NCI-H1436 treated with DMSO at 0.1 percent for 48 hours (cell line): ENCODE measurements around the gene BACE2.

ENCODE experiments used
- DNase-seq: peaks from one replicate; lab custom pipeline; 2025; lab: John Stamatoyannopoulos, UW

The BACE2 gene

GRCh38 chr21:41321908-41322495, 154.0 kb downstream of the BACE2 start:
- no peak for DNase-seq

- no peak for DNase-seq
Observed at GRCh38 chr21:41322496-41323382, 154.8 kb downstream of the BACE2 start.

DNA sequence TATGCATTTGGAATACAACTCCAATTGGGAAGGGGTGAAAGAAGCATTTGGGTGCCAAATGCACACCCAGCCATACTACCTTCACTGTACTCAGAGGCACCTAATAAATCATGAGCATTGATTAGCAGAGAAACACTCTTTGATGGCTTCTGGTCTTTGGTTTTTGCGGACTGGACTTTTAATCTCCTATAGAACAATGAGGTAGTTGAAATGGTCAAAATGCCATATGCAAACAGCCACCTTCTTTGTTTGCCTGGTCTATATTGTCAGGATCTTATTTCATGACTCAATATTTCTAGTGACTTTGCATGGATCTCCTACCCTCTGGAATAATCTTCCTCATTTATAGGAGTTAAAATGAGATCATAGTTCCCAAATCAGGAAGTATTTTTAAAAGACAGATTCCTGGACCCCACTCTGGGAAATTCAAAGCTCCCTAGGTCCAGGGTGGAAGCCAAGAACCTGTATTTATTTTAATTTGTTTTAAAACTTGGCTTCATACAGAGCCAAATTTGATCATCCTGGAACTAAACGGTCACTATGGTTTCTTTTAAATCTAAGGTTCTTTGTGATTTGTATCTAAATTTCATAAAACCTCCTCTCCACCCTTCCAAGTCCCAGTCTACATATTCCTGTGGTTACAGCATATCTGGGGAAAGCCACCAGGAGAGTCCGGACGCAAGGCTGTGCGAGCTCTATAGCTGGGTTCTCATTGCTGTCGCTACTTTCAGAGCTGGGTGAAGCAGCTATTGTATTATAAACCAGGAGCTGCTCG, 157.4 kb downstream of the BACE2 start:
- no peak for DNase-seq

GRCh38 chr21:41326414-41327080, 158.6 kb downstream of the BACE2 start:
- DNase-seq, result no peak

DNA sequence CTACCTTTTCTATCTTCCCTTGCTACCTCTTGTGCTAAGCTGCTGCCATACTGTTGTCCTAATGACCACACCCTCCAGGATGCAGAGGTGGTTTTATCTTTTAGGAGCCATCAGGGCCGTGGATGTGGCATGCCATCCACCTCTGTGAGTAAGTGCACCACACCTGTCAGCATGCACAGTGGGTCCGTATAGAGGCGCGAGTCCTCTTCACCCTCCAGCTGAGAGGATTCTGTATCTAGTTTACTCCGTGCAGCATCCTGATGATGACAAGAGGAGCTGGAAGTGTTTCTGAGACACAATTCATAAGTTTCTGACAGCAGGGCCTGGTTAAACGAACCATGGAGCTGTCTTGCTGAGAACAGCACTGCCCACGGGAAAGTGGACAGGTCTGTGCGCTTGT, 159.8 kb downstream of the BACE2 start:
- no peak for DNase-seq

DNA sequence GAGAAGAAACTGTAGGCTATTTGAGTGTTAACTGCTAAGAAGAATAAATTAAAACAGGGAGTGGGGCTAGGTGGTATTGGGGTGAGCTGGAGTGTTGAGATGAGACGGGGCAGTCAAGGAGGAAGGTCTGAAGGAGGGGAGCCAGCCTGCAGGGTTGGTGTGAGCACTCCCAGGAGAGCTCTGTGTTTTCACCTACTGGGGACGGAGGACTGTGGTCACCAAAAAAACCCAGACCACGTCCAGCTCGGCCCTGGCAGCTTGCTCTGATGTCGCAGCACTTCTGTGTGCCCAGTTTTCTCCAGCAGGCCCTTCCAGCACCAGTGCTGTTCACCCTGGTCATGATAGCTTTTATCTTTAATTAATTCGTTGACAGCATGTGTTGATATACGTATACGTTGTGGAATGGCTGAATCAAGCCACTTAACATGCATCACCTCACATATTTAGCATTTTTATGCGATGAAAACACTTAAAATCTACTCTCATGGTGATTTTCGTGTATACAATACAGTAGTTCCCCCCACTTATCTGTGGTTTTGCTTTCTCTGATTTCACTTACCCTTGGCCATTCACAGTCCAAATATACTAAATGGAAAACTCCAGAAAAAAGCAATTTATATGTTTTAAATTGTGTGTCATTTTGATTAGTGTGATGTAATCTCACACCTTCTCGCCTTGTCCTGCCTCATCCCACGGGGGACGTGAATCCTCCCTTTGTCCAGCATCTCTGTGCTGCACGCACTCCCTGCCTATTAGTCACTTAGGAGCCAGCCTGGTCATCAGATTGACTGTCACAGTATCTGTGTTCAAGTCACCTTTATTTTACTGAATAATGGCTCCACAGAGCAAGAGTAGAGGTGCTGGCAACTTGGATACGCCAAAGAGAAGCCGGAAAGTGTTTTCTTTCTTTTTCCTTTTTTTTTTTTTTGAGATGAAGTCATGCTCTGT, 161.0 kb downstream of the BACE2 start:
- DNase-seq, result no peak
